RWPE1 (cell line): ENCODE data around the gene SLC25A30.
A peak's percentile ranks its signal among the peaks of the same experiment; 100 is the strongest.

Source experiments
- CTCF ChIA-PET: fragments of 350-600 bp; sonication (Branson Sonifier 250); formaldehyde crosslinking; extraction: SDS; loops from one replicate; lab custom pipeline; 2021; lab: Yijun Ruan, JAX
- POLR2A ChIA-PET: fragments of 400-600 bp; formaldehyde crosslinking; extraction: SDS; loops from one replicate; lab custom pipeline; 2020; ENCODE audit warnings: antibody characterized with exemption; ENCODE audit not compliant: low non-redundant PET; lab: Yijun Ruan, JAX
- DNase-seq: peaks from one replicate; pipeline ENCODE4 v3.0.0; 2012; ENCODE audit warnings: low spot score
- H3K27ac ChIP-seq: fragments of 450-650 bp; 2 replicates; pipeline ENCODE4 v1.5.1; 2017
- TF ChIP-seq, protein P1 (sequence below): fragments of 450-650 bp; conservative IDR thresholded peaks from 2 replicates; pipeline ENCODE4 v1.5.1; 2017; ENCODE audit warnings: low read depth, mild to moderate bottlenecking

The SLC25A30 gene

DNA sequence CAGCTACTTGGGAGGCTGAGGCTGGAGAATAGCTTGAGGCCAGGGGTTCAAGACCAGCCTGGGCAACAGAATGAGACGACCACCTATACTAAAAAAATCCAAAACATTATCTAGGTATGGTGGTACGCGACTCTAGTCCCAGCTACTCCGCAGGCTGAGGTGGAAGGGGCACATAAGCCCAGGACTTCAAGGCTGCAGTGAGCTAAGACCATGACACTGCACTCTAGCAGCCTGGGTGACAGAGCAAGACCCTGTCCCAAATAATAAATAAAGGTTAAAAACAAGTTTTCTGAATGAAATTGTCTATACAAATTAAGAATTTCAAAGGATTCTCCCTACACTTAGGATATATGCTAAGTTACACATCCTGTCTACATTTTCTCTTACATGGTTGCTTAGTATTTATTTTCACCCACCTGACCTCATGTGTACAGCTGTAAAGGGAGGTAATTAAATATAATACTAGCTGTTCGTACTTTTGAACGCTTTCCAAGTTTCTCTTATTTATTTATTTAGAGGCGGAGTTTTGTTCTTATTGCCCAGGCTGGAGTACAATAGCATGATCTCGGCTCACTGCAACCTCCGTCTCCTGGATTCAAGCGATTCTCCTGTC is 1.6 kb downstream of the SLC25A30 start:
- no peak for DNase-seq
- CTCF ChIA-PET, result interaction anchor here (0.6 to 0.7 kb wide), 2 partner anchors 11 to 581 kb away, joined by 3 read pairs; no protein-coding TSS in a partner anchor
- POLR2A ChIA-PET, result interaction anchor here (0.6 kb wide), 1 partner anchor 92 kb away, joined by 3 read pairs; no protein-coding TSS in a partner anchor
- H3K27ac ChIP-seq, result peak overlapping the region; percentile 92
- TF ChIP-seq, protein P1, sequence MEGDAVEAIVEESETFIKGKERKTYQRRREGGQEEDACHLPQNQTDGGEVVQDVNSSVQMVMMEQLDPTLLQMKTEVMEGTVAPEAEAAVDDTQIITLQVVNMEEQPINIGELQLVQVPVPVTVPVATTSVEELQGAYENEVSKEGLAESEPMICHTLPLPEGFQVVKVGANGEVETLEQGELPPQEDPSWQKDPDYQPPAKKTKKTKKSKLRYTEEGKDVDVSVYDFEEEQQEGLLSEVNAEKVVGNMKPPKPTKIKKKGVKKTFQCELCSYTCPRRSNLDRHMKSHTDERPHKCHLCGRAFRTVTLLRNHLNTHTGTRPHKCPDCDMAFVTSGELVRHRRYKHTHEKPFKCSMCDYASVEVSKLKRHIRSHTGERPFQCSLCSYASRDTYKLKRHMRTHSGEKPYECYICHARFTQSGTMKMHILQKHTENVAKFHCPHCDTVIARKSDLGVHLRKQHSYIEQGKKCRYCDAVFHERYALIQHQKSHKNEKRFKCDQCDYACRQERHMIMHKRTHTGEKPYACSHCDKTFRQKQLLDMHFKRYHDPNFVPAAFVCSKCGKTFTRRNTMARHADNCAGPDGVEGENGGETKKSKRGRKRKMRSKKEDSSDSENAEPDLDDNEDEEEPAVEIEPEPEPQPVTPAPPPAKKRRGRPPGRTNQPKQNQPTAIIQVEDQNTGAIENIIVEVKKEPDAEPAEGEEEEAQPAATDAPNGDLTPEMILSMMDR, result no peak

- ChIA-PET POLR2A (interaction anchor here (0.6 kb wide), 1 partner anchor 47 kb away, joined by 3 read pairs; no protein-coding TSS in a partner anchor), CTCF (no interaction called here)
- TF ChIP-seq, protein P1, result no peak
- no peak for DNase-seq
- peak overlapping the region; percentile 92 for H3K27ac ChIP-seq
Observed at GRCh38 chr13:45415112-45415511, 3.1 kb downstream of the SLC25A30 start.

DNA sequence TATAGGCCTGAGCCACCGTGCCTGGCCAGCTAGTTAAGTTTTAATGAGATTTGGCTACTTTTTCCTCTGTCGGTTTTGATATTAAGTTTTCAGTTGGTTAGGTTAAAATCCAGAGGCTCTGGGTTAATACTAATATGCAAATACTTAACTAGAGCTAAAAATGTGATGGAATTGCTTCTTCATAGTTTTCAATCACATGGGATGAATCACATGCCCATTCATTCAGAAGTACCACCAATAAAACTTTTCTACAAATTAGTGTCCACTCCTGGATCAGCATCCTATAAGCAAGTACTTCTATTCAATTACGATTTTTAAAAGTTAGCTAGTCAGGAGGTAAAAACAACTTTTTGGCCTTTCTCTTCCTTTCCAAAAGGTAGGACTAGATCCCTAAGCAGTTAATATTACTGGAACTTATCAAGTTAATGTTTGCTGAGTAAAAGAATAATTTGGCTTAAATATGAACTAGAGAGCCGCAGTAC is 4.3 kb downstream of the SLC25A30 start:
- DNase-seq, result no peak
- ChIA-PET POLR2A (no interaction called here), CTCF (interaction anchor here (0.6 kb wide), 1 partner anchor 410 kb away, joined by 5 read pairs; no protein-coding TSS in a partner anchor)

GRCh38 chr13:45412274-45413049 is 5.7 kb downstream of the SLC25A30 start:
- CTCF ChIA-PET, result interaction anchor here (0.8 kb wide), 1 partner anchor 18 kb away, joined by 4 read pairs; no protein-coding TSS in a partner anchor
- POLR2A ChIA-PET, result no interaction called here
- no peak for DNase-seq
- TF ChIP-seq, protein P1, result no peak
- peak overlapping the region; percentile 46 for H3K27ac ChIP-seq

More for the DNA sequence above, 4.3 kb downstream of the SLC25A30 start:
- H3K27ac ChIP-seq, result peak overlapping the region; percentile 92
- TF ChIP-seq, protein P1, result no peak

DNA sequence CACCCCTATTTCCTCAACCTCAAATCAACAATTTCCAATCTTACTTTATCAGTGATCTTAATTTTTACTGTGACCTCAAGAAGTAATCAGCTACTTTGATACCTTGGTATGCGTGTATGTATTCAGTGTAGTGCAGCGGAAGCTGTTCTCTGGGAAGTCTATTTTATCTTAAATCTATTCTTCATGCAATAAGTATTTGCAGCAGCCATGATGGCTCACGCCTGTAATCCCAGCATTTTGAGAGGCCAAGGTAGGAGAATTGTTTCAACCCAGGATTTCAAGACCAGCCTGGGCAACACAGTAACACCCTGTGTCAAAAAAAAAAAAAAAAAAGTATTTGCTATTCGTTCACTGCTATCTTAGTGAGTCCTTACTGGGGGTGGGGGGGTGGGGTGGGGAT is 6.5 kb downstream of the SLC25A30 start:
- ChIA-PET CTCF (interaction anchor here (0.5 kb wide), 1 partner anchor 1871 kb away, joined by 6 read pairs; no protein-coding TSS in a partner anchor), POLR2A (interaction anchor here (0.5 to 0.7 kb wide), 2 partner anchors 85 to 87 kb away, joined by 4 read pairs; no protein-coding TSS in a partner anchor)
- no peak overlapping the region for H3K27ac ChIP-seq
- TF ChIP-seq, protein P1, result no peak
- no peak for DNase-seq

DNA sequence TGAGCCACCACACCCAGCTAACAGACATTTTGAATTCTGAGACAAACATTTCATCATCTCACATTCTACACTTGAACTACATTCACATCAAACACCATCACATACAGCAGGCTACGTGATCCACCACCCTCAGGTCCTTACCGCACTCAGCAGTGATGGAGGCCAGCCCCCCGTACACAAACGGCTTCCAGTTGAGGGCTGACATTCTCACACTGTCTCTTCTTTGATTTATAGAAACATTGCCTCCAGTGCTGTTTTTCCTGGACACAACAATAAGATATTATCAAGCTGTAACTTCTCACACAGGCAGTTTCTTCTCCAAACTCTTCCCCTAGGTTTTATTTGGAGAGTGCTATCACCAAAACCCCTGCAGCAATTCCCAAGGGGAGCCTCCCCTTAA is 7.0 kb downstream of the SLC25A30 start:
- TF ChIP-seq, protein P1, result no peak
- no peak for DNase-seq
- peak overlapping the region; percentile 30 for H3K27ac ChIP-seq
- ChIA-PET POLR2A (interaction anchor here (0.7 kb wide), 1 partner anchor 87 kb away, joined by 4 read pairs; no protein-coding TSS in a partner anchor), CTCF (no interaction called here)
